NB4 (cell line): ENCODE results near the gene DMAC2.

Source experiments
- DNase-seq: peaks from one replicate; pipeline ENCODE4 v3.0.0; 2010; ENCODE audit warnings: low read depth
- H3K4me3 ChIP-seq: one replicate; pipeline ENCODE4 v1.5.1; 2011; ENCODE audit warnings: mild to moderate bottlenecking, low read depth, low read length, moderate library complexity
- CTCF ChIP-seq: IDR thresholded peaks from one replicate; pipeline ENCODE4 v1.5.1; 2012; ENCODE audit warnings: low read depth, low read length
- MAX ChIP-seq: IDR thresholded peaks from 2 replicates; pipeline ENCODE4 v1.6.1; 2011; ENCODE audit warnings: low read depth, low read length
- MYC ChIP-seq: IDR thresholded peaks from 2 replicates; pipeline ENCODE4 v1.6.1; 2011; ENCODE audit warnings: low read depth, low read length
- POLR2A ChIP-seq: IDR thresholded peaks from 2 replicates; pipeline ENCODE4 v1.6.1; 2011; ENCODE audit warnings: mild to moderate bottlenecking; ENCODE audit not compliant: insufficient read length; ENCODE audit errors: extremely low read depth

The DMAC2 gene

GRCh38 chr19:41445575-41445974, 5.9 kb upstream of the DMAC2 start:
- no peak for TF ChIP-seq MAX
- TF ChIP-seq CTCF, result no peak
- no peak for TF ChIP-seq POLR2A
- no peak for TF ChIP-seq MYC
- H3K4me3 ChIP-seq, result no peak overlapping the region
- no peak for DNase-seq

- no peak overlapping the region for H3K4me3 ChIP-seq
- no peak for TF ChIP-seq CTCF
- no peak for TF ChIP-seq POLR2A
- no peak for TF ChIP-seq MAX
- TF ChIP-seq MYC, result no peak
- DNase-seq, result no peak
Measured at GRCh38 chr19:41443813-41444455, 4.2 kb upstream of the DMAC2 start.

- TF ChIP-seq MYC (no peak), CTCF (no peak), POLR2A (no peak), MAX (no peak)
- DNase-seq, result no peak
- H3K4me3 ChIP-seq, result no peak within 1 kb of the TSS
Measured at GRCh38 chr19:41442473-41443355, 3.0 kb upstream of the DMAC2 start, which contains the start of gene ERICH4. Gene ERICH4 (plus strand): TSS chr19:41443156. CDS start chr19:41443170, 14 bp downstream.

GRCh38 chr19:41441321-41441945, 1.7 kb upstream of the DMAC2 start:
- no peak for TF ChIP-seq POLR2A
- no peak for TF ChIP-seq MAX
- no peak for TF ChIP-seq MYC
- TF ChIP-seq CTCF, result no peak

GRCh38 chr19:41437944-41438574, 1.7 kb downstream of the DMAC2 start:
- no peak overlapping the region for H3K4me3 ChIP-seq
- no peak for TF ChIP-seq MAX
- no peak for TF ChIP-seq CTCF
- no peak for TF ChIP-seq MYC
- no peak for TF ChIP-seq POLR2A
- no peak for DNase-seq

More at GRCh38 chr19:41441321-41441945, 1.7 kb upstream of the DMAC2 start:
- no peak for DNase-seq
- no peak overlapping the region for H3K4me3 ChIP-seq
